ENCODE data around the gene LYSMD4. TPM values are rescaled to one million over a fixed set of nuclear protein-coding genes. Genes with fewer than 3 reads are reported as not detected.

The LYSMD4 gene
- polyA plus RNA-seq, 1 donor (not counting 4 experiments of a cell fraction or from before 2014, with no cell fraction given), result 7.3 TPM

- Histone ChIP-seq H3K9me3 (ENCODE audit: control insufficient read depth, low read depth, low read length) (no peaks in the 10 kb centered on the region), H3K4me3 (ENCODE audit: control insufficient read depth in 2 of 3, extremely low read depth in 1 of 3, insufficient read depth in 2 of 3, low read depth in 1 of 3, low read length in 3 of 3) (no peak overlapping the region), H3K9me1 (ENCODE audit: control insufficient read depth, extremely low read depth, insufficient read depth, low read length) (no peaks in the 10 kb centered on the region), H3K27ac (ENCODE audit: control insufficient read depth, insufficient read depth, low read length) (no peak overlapping the region), H3K4me1 (ENCODE audit: control insufficient read depth, extremely low read depth, insufficient read depth, low read length) (no peaks in the 10 kb centered on the region), H4K20me1 (ENCODE audit: control insufficient read depth, extremely low read depth, insufficient read depth, low read length) (no peaks in the 10 kb centered on the region), H3K9ac (ENCODE audit: control insufficient read depth, extremely low read depth, insufficient read depth, low read length) (no peak overlapping the region), H3K4me2 (ENCODE audit: control insufficient read depth, extremely low read depth, insufficient read depth, low read depth, low read length) (no peak overlapping the region), H3K36me3 (ENCODE audit: control insufficient read depth in 2 of 2, extremely low read depth in 1 of 2, insufficient read depth in 2 of 2, low read length in 2 of 2) (no peaks in the 10 kb centered on the region), H3K79me2 (ENCODE audit: control insufficient read depth, insufficient read depth, low read length) (no peaks in the 10 kb centered on the region), H3K27me3 (ENCODE audit: control insufficient read depth, extremely low read depth, insufficient read depth, low read length) (peaks cover 6% of the 10 kb centered on the region), H2AFZ (ENCODE audit: control insufficient read depth, low read length) (no peak overlapping the region)
- FAIRE-seq, result peak; percentile 74
- dilution Hi-C loops (cut with MboI; ENCODE audit: extremely low pct_ligation_motif_present, low sequenced_read_pairs), result no loop called here
- TF ChIP-seq CTCF (optimal IDR thresholded peaks at IDR 0.05 in 1 of 3, IDR thresholded peaks at IDR 0.05 in 1 of 3, conservative IDR thresholded peaks at IDR 0.05 in 1 of 3; ENCODE audit: extremely low read depth in 1 of 3, insufficient read depth in 2 of 3, low read length in 3 of 3), result peak; percentile 79 to 80 (median 79)
- TF ChIP-seq EZH2 (IDR thresholded peaks at IDR 0.05; ENCODE audit: low read length), result no peak
- DNase-seq (ENCODE audit: low read depth, low spot score), result peak; percentile 17
Observed at GRCh38 chr15:99755692-99756409, 22.6 kb upstream of the LYSMD4 start.

GRCh38 chr15:99753066-99753465 is 19.8 kb upstream of the LYSMD4 start:
- Histone ChIP-seq H3K27ac (ENCODE audit: control insufficient read depth, insufficient read depth, low read length) (no peak overlapping the region), H3K79me2 (ENCODE audit: control insufficient read depth, insufficient read depth, low read length) (no peaks in the 10 kb centered on the region), H2AFZ (ENCODE audit: control insufficient read depth, low read length) (no peak overlapping the region), H3K9ac (ENCODE audit: control insufficient read depth, extremely low read depth, insufficient read depth, low read length) (no peak overlapping the region), H4K20me1 (ENCODE audit: control insufficient read depth, extremely low read depth, insufficient read depth, low read length) (no peaks in the 10 kb centered on the region), H3K9me3 (ENCODE audit: control insufficient read depth, low read depth, low read length) (no peaks in the 10 kb centered on the region), H3K4me1 (ENCODE audit: control insufficient read depth, extremely low read depth, insufficient read depth, low read length) (no peaks in the 10 kb centered on the region), H3K4me2 (ENCODE audit: control insufficient read depth, extremely low read depth, insufficient read depth, low read depth, low read length) (no peak overlapping the region), H3K9me1 (ENCODE audit: control insufficient read depth, extremely low read depth, insufficient read depth, low read length) (no peaks in the 10 kb centered on the region), H3K36me3 (ENCODE audit: control insufficient read depth in 2 of 2, extremely low read depth in 1 of 2, insufficient read depth in 2 of 2, low read length in 2 of 2) (no peaks in the 10 kb centered on the region), H3K27me3 (ENCODE audit: control insufficient read depth, extremely low read depth, insufficient read depth, low read length) (peaks cover 6% of the 10 kb centered on the region), H3K4me3 (ENCODE audit: control insufficient read depth in 2 of 3, extremely low read depth in 1 of 3, insufficient read depth in 2 of 3, low read depth in 1 of 3, low read length in 3 of 3) (no peak overlapping the region)
- DNase-seq (ENCODE audit: low read depth, low spot score) (no peak), FAIRE-seq (no peak)
- no peak for TF ChIP-seq CTCF (optimal IDR thresholded peaks at IDR 0.05 in 1 of 3, IDR thresholded peaks at IDR 0.05 in 1 of 3, conservative IDR thresholded peaks at IDR 0.05 in 1 of 3; ENCODE audit: extremely low read depth in 1 of 3, insufficient read depth in 2 of 3, low read length in 3 of 3)
- no peak for TF ChIP-seq EZH2 (IDR thresholded peaks at IDR 0.05; ENCODE audit: low read length)
- dilution Hi-C loops (cut with MboI; ENCODE audit: extremely low pct_ligation_motif_present, low sequenced_read_pairs), result no loop called here

All from keratinocyte (primary cell).